Measurements from ENCODE around the gene ZNF474. TPM values are rescaled to one million over a fixed set of nuclear protein-coding genes. Genes with fewer than 3 reads are reported as not detected.
A peak's percentile ranks its signal among the peaks of the same experiment; 100 is the strongest.

ZNF474 gene
- total RNA-seq (1 to 10 TPM in 1 of 7 donors, under 1 TPM in 5, not detected in 1; 0.12 to 5.7 (median 0.61) TPM), polyA plus RNA-seq (under 1 TPM; 0.13 to 0.18 TPM)
- long read RNA-seq, donor 1 = 0 reads
- long read RNA-seq, donor 2 = 0 reads
- long read RNA-seq, donor 3, partial matches to known transcripts = 0 of 2 reads
- long read RNA-seq, donor 3, other reads (novel, unspliced or antisense) = 0 of 2 reads

GRCh38 chr5:122129306-122129705 lies at the start of gene ZNF474:
Gene ZNF474, plus strand, starts transcription at chr5:122129546. Its CDS starts 22,445 bp downstream, at chr5:122151991.
- 25 to 40% (median 27%) methylated on average over 4 of the region's 4 CpGs for WGBS, 3 donors
- no peak within 1 kb of the TSS for H3K27ac ChIP-seq
- peak in 1 of 5 donors; percentile 19 for DNase-seq

GRCh38 chr5:122081541-122081940 lies 47.8 kb upstream of the ZNF474 start:
- Histone ChIP-seq H3K9me3 (no peaks in the 10 kb centered on the region), H3K4me1 (ENCODE audit: insufficient read depth) (no peaks in the 10 kb centered on the region), H3K27me3 (no peaks in the 10 kb centered on the region), H3K4me3 (no peak overlapping the region), H3K36me3 (no peaks in the 10 kb centered on the region), H3K27ac (no peak overlapping the region)
- DNase-seq = no peak
- WGBS, 3 donors = 68 to 83% (median 78%) methylated on average over 2 of the region's 2 CpGs
- no peak for TF ChIP-seq CTCF (IDR thresholded peaks at IDR 0.05)
- no peak for TF ChIP-seq EP300 (IDR thresholded peaks at IDR 0.05)
- no peak for TF ChIP-seq POLR2A (IDR thresholded peaks at IDR 0.05)
- intact Hi-C loops (cut with DNase I) = no loop called here

More at GRCh38 chr5:122129306-122129705, at the start of gene ZNF474:
- peaks cover 3% of the 10 kb centered on the region for H3K4me1 ChIP-seq (ENCODE audit: insufficient read depth)
- intact Hi-C loops (cut with DNase I) = no loop called here
- H3K4me3 ChIP-seq = no peak within 1 kb of the TSS
- no peaks in the 10 kb centered on the region for H3K36me3 ChIP-seq
- H3K9me3 ChIP-seq = no peaks in the 10 kb centered on the region
- TF ChIP-seq POLR2A (IDR thresholded peaks at IDR 0.05) (no peak), EP300 (IDR thresholded peaks at IDR 0.05) (no peak), CTCF (IDR thresholded peaks at IDR 0.05) (no peak)
- no peaks in the 10 kb centered on the region for H3K27me3 ChIP-seq

DNA sequence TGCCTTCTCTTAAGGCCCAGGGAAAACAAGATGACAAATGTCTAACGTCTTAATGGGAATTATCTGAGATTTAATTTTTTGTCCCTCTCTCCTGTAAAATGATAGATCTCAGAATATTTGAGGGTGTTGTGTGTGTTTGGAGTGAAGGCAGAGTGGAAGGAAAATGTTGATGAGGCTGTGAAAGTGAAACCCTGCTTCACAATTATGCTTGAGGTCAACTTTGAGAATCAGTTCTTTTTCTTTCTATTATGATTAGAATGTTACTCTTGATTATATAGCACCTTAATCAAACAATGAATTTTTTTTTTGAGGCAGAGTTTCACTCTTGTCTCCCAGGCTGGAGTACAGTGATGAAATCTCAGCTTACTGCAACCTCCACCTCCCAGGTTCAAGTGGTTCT lies 45.8 kb upstream of the ZNF474 start:
- H3K4me1 ChIP-seq (ENCODE audit: insufficient read depth) = no peaks in the 10 kb centered on the region
- intact Hi-C loops (cut with DNase I) = no loop called here
- 82 to 88% (median 84%) methylated on average over 1 of the region's 1 CpG for whole genome bisulfite sequencing, 3 donors

DNA sequence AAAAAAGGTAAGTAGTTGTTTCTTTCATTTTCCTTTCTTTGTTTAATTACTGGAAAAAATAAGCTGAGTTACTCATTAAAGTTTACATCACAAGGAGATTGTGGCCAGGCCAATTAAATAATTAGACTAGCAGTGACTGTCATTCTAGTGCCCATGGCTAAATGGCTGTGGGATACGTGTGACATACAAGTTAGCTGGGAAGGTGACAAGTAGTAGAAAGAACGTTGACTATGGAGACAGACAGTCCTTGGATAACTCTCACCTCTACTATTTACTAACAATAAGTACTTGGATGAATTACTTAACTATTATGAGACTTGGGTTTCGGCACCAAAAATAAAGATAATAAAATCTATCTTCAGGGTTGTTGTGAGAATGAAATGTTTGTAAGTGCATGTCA lies 44.3 kb upstream of the ZNF474 start:
- no peaks in the 10 kb centered on the region for H3K9me3 ChIP-seq
- TF ChIP-seq POLR2A (IDR thresholded peaks at IDR 0.05) = no peak
- no peak for TF ChIP-seq CTCF (IDR thresholded peaks at IDR 0.05)
- no peak for TF ChIP-seq EP300 (IDR thresholded peaks at IDR 0.05)
- no peaks in the 10 kb centered on the region for H3K4me1 ChIP-seq (ENCODE audit: insufficient read depth)
- H3K36me3 ChIP-seq = no peaks in the 10 kb centered on the region
- DNase-seq = no peak
- H3K27ac ChIP-seq = no peak overlapping the region
- 59 to 81% (median 79%) methylated on average over 3 of the region's 3 CpGs for WGBS, 3 donors
- H3K27me3 ChIP-seq = no peaks in the 10 kb centered on the region
- intact Hi-C loops (cut with DNase I) = no loop called here
- H3K4me3 ChIP-seq = no peak overlapping the region

More for the DNA sequence above, 45.8 kb upstream of the ZNF474 start:
- Histone ChIP-seq H3K27ac (no peak overlapping the region), H3K9me3 (no peaks in the 10 kb centered on the region), H3K27me3 (no peaks in the 10 kb centered on the region), H3K4me3 (no peak overlapping the region), H3K36me3 (no peaks in the 10 kb centered on the region)
- TF ChIP-seq CTCF (IDR thresholded peaks at IDR 0.05) (no peak), EP300 (IDR thresholded peaks at IDR 0.05) (no peak), POLR2A (IDR thresholded peaks at IDR 0.05) (no peak)
- no peak for DNase-seq

Data from ovary (tissue), 10 donors.